Activated T-helper 1 cell treated with anti-CD3 and anti-CD28 coated beads, Interleukin-2, amount 50 U/mL, for 16 hours (primary cell): ENCODE results near the gene TENM4.

Experiments used
- DNase-seq, 2 donors: peaks; one replicate each; pipeline ENCODE4 v3.0.0-alpha.2; 2020; ENCODE audit warnings: low read depth in 1 of 2, low spot score in 1 of 2

Gene TENM4

GRCh38 chr11:79186669-79187068, 254.2 kb downstream of the TENM4 start:
- DNase-seq, result no peak

GRCh38 chr11:79185351-79185750, 255.5 kb downstream of the TENM4 start:
- no peak for DNase-seq

- DNase-seq, result no peak
These were observed 256.5 kb downstream of the TENM4 start for GRCh38 chr11:79184285-79184684.

GRCh38 chr11:79182794-79183193, 258.0 kb downstream of the TENM4 start:
- DNase-seq, result no peak

GRCh38 chr11:79179087-79179486, 261.7 kb downstream of the TENM4 start:
- no peak for DNase-seq

GRCh38 chr11:79174045-79175008, 266.5 kb downstream of the TENM4 start:
- DNase-seq, result no peak

GRCh38 chr11:79173615-79174014, 267.2 kb downstream of the TENM4 start:
- DNase-seq, result no peak

- no peak for DNase-seq
These were observed 270.5 kb downstream of the TENM4 start for GRCh38 chr11:79170321-79170720.

- DNase-seq, result no peak
These were observed 272.2 kb downstream of the TENM4 start for GRCh38 chr11:79168530-79169110.

GRCh38 chr11:79167510-79168188, 273.2 kb downstream of the TENM4 start:
- no peak for DNase-seq

GRCh38 chr11:79165908-79166307, 274.9 kb downstream of the TENM4 start:
- no peak for DNase-seq

- DNase-seq, result no peak
These were observed 279.9 kb downstream of the TENM4 start for GRCh38 chr11:79160791-79161403.

GRCh38 chr11:79159657-79160450, 281.0 kb downstream of the TENM4 start:
- DNase-seq, result no peak

GRCh38 chr11:79157738-79158137, 283.1 kb downstream of the TENM4 start:
- no peak for DNase-seq

- no peak for DNase-seq
These were observed 284.8 kb downstream of the TENM4 start for GRCh38 chr11:79156031-79156430.

- no peak for DNase-seq
These were observed 285.6 kb downstream of the TENM4 start for GRCh38 chr11:79155237-79155636.

- no peak for DNase-seq
These were observed 288.3 kb downstream of the TENM4 start for GRCh38 chr11:79152511-79152910.

GRCh38 chr11:79151396-79151795, 289.4 kb downstream of the TENM4 start:
- DNase-seq, result no peak

GRCh38 chr11:79150966-79151365, 289.9 kb downstream of the TENM4 start:
- DNase-seq, result no peak

- no peak for DNase-seq
These were observed 290.5 kb downstream of the TENM4 start for GRCh38 chr11:79150320-79150719.

GRCh38 chr11:79147731-79148130, 293.1 kb downstream of the TENM4 start:
- DNase-seq, result no peak
